ENCODE results near the gene CCDC187.

GRCh38 chr9:136245219-136246150, 58.4 kb downstream of the CCDC187 start, which contains the start of gene QSOX2:
- TF ChIP-seq CTCF (IDR thresholded peaks at IDR 0.05), result peak; percentile 5
- TF ChIP-seq EZH2 (IDR thresholded peaks at IDR 0.05), result no peak
- TF ChIP-seq EZH2phosphoT487 (IDR thresholded peaks at IDR 0.05), result no peak
